ENCODE data around the gene CD44. TPM values are rescaled to one million over a fixed set of nuclear protein-coding genes. Genes with fewer than 3 reads are reported as not detected.

Gene CD44
- total RNA-seq, 1 donor from 2014 or later: 319 TPM

- DNase-seq: no peak
Measured at GRCh38 chr11:35178067-35178805, 39.3 kb downstream of the CD44 start.

- DNase-seq: no peak
Measured at GRCh38 chr11:35178873-35179272, 39.9 kb downstream of the CD44 start.

- DNase-seq: no peak
Measured at GRCh38 chr11:35179466-35180135, 40.6 kb downstream of the CD44 start.

- no peak for DNase-seq
Measured at GRCh38 chr11:35180317-35181233, 41.6 kb downstream of the CD44 start.

- DNase-seq: no peak
Measured at GRCh38 chr11:35182317-35182939, 43.5 kb downstream of the CD44 start.

GRCh38 chr11:35183326-35183925, 44.5 kb downstream of the CD44 start:
- no peak for DNase-seq

- DNase-seq: no peak
Measured at GRCh38 chr11:35185696-35186095, 46.7 kb downstream of the CD44 start.

- no peak for DNase-seq
Measured at GRCh38 chr11:35187996-35188395, 49.0 kb downstream of the CD44 start.

GRCh38 chr11:35190804-35191348, 51.9 kb downstream of the CD44 start:
- no peak for DNase-seq

- DNase-seq: no peak
Measured at GRCh38 chr11:35192347-35192746, 53.4 kb downstream of the CD44 start.

- DNase-seq: no peak
Measured at GRCh38 chr11:35193767-35194166, 54.8 kb downstream of the CD44 start.

GRCh38 chr11:35197292-35197691, 58.3 kb downstream of the CD44 start:
- DNase-seq: no peak

- no peak for DNase-seq
Measured at GRCh38 chr11:35200811-35201341, 61.9 kb downstream of the CD44 start.

- no peak for DNase-seq
Measured at GRCh38 chr11:35204614-35205013, 65.6 kb downstream of the CD44 start.

GRCh38 chr11:35206616-35207015, 67.6 kb downstream of the CD44 start:
- no peak for DNase-seq

- no peak for DNase-seq
Measured at GRCh38 chr11:35207471-35208403, 68.8 kb downstream of the CD44 start.

GRCh38 chr11:35208795-35209194, 69.8 kb downstream of the CD44 start:
- no peak for DNase-seq

GRCh38 chr11:35210876-35211546, 72.0 kb downstream of the CD44 start:
- no peak for DNase-seq

- DNase-seq: no peak
Measured at GRCh38 chr11:35211952-35212351, 73.0 kb downstream of the CD44 start.
